ENCODE results near the gene FKBP5.

GRCh38 chr6:35601331-35602132 is 87.2 kb downstream of the FKBP5 start:
- TF ChIP-seq, protein P1, sequence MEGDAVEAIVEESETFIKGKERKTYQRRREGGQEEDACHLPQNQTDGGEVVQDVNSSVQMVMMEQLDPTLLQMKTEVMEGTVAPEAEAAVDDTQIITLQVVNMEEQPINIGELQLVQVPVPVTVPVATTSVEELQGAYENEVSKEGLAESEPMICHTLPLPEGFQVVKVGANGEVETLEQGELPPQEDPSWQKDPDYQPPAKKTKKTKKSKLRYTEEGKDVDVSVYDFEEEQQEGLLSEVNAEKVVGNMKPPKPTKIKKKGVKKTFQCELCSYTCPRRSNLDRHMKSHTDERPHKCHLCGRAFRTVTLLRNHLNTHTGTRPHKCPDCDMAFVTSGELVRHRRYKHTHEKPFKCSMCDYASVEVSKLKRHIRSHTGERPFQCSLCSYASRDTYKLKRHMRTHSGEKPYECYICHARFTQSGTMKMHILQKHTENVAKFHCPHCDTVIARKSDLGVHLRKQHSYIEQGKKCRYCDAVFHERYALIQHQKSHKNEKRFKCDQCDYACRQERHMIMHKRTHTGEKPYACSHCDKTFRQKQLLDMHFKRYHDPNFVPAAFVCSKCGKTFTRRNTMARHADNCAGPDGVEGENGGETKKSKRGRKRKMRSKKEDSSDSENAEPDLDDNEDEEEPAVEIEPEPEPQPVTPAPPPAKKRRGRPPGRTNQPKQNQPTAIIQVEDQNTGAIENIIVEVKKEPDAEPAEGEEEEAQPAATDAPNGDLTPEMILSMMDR (IDR thresholded peaks at IDR 0.05; ENCODE audit: low read length) = no peak
- no peak for TF ChIP-seq EZH2 (optimal IDR thresholded peaks at IDR 0.05; ENCODE audit: low read depth, low read length)

All from MM.1S (cell line).